Astrocyte of the hippocampus (primary cell): Measurements from ENCODE around the gene SEC61A1.

Experiments used
- DNase-seq: peaks from one replicate; pipeline ENCODE4 v3.0.0; 2011; ENCODE audit warnings: low read depth, low spot score

SEC61A1 gene

DNA sequence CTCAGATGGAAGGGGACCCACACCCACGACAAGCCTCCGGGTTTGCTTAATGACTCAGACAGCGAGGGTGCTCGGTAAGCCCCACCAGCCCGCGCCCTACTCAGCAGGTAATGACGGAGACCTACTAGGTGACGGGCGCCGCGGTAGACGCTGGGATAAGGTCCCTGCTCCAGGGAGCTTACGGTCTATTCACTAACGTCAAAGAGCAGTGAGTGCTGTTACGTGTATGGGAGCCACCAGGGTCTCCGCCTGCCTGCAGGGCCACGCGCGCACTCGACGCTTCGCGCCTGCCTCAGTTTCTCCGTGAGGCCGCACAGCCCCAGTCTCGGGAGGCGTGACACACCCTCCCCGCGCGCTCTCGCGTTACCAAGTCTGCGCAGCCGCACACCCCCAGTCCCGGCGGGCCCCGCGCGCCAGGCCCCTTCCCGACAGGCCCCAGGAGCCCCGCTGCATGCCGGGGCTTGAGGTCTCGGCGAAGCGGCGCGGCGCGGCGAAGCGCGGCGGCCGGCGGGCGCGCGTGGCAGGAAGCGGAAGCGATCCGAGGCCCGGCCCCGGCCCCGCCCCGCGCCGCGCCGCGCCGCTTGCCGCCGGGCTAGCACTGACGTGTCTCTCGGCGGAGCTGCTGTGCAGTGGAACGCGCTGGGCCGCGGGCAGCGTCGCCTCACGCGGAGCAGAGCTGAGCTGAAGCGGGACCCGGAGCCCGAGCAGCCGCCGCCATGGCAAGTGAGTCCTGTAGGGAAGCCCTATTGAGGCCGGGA, at the start of gene SEC61A1:
SEC61A1 (plus strand) TSS at position 601 of the 758 bp plus-strand sequence; CDS start at position 717, 116 bp downstream.
- DNase-seq = peak; percentile 99

DNA sequence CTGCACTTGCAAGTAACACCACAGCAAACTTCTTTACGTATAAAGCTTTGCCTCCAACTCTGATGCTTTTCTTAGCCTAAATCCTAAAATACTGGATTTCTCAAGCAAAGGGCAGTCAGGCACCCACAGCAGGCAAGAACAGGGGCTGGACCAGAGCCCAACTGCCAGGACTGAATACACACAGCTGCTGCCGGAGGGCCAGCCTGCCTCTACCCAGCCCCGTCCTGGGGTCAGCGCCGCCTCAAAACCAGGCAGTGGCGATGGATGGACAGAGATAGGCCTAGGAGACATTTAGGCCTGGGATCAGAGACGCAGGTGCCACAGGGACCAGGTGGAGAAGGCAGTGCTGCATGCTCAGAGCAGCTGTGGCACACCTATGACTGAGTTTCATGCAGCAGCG, 47.6 kb upstream of the SEC61A1 start:
- DNase-seq = no peak

- no peak for DNase-seq
Observed at GRCh38 chr3:128006061-128007032, 45.9 kb upstream of the SEC61A1 start.

GRCh38 chr3:128007033-128007424, 45.2 kb upstream of the SEC61A1 start:
- DNase-seq = no peak

DNA sequence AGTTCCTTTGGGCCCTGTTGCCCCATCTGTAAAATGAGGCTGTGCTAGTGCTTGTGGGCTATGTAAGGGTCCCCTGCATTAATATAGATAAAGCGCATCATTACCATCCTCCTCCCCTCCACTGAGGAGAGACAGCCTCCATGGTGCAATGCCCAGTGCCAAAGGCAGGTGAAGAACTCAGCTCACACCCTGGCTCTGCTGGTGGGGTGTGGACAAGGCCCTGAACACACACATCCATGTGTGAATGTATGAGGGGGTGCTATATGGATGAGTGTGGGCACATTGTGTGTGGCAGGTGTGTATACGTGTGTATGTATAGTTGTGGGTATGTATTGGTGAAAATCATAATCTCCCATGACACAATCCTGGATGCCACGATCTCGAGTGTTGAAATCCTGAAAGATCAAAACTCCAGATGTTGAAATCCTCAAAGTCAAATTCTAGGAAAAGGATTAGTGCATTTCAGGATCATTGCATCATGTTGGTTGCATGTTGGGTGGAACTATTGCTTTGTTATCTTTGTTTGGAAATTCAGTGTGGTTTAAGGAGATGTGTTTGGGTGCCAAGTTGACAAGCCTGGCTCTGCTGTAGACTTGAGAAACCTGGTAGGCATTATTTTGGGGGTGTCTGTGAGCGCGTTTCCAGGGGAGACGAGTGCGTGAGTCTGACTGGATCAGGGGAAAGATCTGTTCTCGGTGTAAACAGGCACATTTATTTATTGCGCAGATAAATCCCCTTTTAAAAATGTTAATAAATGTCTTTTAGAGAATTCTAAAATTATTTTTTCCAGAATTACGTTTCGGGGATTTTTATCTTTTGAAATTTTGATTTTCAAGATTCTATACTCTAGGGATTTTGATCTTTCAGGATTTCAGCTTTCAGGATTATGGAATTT, 42.0 kb upstream of the SEC61A1 start:
- DNase-seq = peak; percentile 34

- peak; percentile 65 for DNase-seq
Observed at GRCh38 chr3:128011140-128011539, 41.1 kb upstream of the SEC61A1 start.

DNA sequence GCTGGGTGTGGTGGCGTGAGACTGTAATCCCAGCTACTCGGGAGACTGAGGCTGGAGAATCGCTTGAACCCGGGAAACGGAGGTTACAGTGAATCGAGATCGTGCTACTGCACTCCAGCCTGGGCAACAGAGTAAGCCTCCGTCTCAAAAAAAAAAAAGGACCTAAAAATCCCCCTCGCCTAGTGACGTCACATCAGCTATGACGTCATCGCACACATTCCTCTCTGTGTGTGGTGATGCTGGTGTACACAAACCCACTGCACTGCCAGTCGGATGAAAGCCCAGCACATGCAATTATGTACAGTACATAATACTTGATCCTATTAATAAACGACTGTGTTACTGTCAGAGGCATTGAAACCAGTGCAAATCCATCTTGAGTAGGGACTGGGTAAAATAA, 40.2 kb upstream of the SEC61A1 start:
- no peak for DNase-seq

DNA sequence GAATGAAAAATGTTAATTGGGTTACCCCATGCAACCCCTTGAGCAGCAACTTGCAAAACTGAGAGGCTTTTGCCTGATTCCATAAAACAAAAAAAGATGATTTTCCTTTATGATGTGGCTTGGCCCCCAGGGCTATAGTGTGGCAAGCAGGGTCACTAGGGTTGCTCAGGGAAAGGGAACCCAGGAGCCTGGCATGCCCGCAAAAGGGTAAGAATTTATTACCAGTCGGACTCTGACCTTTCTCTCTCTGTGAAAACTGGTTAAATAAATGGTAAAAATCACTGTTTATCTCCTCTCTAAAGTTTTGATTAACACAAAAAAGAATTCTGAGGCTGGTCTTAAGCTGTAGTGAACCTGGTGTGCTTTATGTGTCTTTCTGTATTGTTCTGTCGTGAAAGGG, 37.7 kb upstream of the SEC61A1 start:
- DNase-seq = no peak

- no peak for DNase-seq
Observed at GRCh38 chr3:128016502-128016901, 35.7 kb upstream of the SEC61A1 start.

- no peak for DNase-seq
Observed at GRCh38 chr3:128021768-128022372, 30.4 kb upstream of the SEC61A1 start.

DNA sequence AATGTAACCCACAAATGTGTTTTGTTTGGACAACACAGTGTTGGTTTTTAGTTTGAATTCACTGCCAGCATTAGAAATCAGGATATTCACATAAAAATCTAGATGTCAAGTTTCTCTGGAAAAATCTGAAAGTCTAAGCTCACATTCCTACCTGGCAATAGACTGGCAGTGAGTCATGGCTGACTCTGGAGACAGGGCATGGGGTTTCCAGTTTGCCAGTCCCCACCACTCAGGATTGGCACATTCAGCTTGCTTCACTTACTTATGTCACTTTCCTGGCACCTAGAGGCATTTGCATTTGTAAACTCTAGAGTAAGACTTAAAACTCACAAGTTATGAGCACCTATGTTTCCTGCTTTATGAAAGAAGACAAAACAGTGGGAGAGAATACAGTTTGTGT, 19.1 kb upstream of the SEC61A1 start:
- peak; percentile 69 for DNase-seq

GRCh38 chr3:128036119-128036518, 16.1 kb upstream of the SEC61A1 start:
- no peak for DNase-seq

DNA sequence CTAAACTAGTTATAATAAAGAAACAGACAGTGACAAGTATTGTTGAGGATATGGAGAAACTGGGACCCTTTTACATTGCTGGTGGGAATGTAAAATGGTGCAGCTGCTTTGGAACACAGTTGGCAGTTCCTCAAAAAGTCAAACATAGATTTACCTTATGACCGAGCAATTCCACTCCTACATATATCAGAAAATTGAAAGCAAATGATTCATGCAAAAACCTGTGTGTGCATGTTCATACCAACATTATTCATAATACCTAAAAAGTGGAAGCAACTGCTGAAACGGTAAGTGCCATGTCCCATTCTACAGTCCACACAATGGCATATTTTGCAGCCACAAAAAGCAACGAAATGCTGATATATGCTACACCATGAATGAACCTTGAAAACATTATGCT, 12.2 kb upstream of the SEC61A1 start:
- DNase-seq = no peak

- no peak for DNase-seq
Observed at GRCh38 chr3:128040660-128041059, 11.6 kb upstream of the SEC61A1 start.

- DNase-seq = no peak
Observed at GRCh38 chr3:128041344-128041743, 10.9 kb upstream of the SEC61A1 start.

DNA sequence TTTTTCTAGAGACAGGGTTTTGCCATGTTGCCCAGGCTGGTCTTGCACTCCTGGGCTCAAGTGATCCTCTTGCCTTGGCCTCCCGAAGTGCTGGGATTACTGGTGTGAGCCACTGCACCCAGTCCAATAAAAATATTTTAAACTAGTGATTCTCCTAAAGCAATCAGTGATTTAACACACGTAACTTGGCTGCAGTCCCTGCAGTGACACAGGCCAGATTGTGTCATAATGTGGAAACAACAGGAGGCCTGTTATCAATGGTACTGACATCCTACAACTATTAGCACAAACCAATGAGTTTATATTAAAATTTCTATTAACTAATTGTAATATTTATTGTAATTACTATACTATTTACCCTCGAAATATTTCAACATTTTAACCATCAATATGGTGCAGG, 1.6 kb upstream of the SEC61A1 start:
- no peak for DNase-seq

GRCh38 chr3:128051459-128051836, 789 bp upstream of the SEC61A1 start:
- no peak for DNase-seq

- DNase-seq = peak; percentile 37
Observed at GRCh38 chr3:128052595-128053351, 536 bp downstream of the SEC61A1 start.

GRCh38 chr3:128053614-128054013, 1.4 kb downstream of the SEC61A1 start:
- DNase-seq = no peak

- peak; percentile 68 for DNase-seq
Observed at GRCh38 chr3:128054367-128054766, 2.1 kb downstream of the SEC61A1 start.
